NCI-H1436 treated with DMSO at 0.1 percent for 48 hours (cell line): ENCODE measurements around the gene SORCS2.

Source experiments
- DNase-seq: peaks from one replicate; lab custom pipeline; 2025; lab: John Stamatoyannopoulos, UW

The SORCS2 gene

DNA sequence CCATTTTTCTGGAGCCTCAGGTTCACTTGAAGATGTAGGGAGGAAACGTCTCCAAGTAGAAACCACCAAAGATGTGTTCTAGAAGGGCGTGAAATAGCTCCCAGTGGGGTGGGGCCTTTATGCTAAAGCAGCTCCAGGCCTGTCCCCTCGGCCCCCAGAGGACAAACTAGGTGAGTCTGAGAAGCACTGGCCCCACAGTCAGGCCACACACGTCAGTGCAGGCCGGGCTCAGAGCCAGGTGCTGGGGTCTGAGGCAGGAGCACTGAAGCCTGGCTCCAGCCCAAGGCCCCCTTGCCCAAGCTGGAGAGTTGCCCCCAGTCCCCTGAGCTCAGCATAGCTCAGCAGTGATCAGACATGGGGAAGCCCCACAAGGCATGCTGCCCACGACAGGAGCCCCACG lies 337.7 kb downstream of the SORCS2 start:
- no peak for DNase-seq

DNA sequence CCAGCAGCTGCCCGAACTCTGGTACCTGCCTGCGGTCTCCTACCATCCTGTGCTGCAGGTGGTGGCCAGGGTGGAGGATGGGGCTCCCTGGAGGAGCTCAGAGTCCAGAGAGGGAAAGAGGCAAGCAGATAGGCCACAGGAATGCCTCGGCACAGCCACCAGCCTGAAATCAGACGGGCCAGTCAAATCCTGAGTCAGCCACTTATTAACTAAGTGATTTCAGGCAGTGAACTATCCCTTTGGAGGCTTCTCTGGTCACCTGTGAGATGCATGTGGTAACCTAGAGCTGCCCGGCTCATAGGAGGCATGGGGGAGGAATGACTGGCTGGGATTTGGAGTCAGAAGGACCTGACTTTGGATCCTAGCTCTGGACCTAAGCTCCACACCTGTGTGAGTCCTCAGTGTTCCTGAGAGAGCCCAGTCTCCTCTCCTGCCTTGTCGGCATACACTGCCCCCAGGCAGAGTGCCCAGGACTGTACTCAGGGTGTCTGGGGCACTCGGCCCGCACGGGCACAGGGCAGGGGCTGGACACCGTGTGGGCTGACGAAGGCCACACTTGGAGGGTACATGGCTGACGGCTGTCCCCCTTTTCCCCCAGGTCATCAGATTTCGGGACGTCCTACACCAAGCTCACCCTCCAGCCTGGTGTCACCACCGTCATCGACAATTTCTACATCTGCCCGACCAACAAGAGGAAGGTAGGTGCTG lies 338.7 kb downstream of the SORCS2 start:
- no peak for DNase-seq

DNA sequence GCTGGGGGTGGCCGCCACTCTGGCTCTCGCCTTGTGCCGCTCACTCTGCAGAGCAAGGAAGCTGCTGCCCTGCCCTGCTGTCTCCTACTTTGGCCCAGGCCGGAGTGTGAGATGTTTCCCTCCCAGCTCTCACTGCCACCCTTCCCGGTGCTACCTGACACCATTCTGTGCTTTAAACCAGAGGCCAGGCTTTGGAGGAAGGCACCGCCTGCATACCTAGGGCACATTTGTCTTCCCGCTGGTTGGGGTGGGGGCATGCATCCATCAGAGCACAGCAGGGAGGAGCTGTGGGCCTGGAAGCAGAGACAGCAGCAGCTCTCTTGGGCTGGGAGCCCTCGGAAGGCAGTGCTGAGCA lies 339.3 kb downstream of the SORCS2 start:
- DNase-seq, result no peak

DNA sequence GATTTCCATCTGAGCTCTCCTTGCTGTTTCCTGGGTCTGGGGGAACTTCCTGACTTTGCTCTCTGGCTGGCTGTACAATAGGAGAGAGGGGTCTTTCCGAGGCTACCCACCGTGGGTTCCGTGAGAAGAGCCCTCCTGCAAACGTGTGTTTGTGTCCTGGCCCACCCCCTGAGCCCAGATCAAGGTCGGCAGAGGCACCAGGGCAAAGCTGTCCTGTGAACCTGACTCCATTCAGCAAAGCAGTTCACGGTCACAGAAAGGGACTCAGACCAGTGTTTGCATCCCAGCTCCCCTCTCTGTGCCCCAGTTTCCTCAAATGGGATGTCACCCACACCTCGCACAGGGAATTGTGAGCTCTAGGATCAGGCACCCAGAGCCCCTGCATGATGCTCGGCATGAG lies 339.7 kb downstream of the SORCS2 start:
- DNase-seq, result no peak

DNA sequence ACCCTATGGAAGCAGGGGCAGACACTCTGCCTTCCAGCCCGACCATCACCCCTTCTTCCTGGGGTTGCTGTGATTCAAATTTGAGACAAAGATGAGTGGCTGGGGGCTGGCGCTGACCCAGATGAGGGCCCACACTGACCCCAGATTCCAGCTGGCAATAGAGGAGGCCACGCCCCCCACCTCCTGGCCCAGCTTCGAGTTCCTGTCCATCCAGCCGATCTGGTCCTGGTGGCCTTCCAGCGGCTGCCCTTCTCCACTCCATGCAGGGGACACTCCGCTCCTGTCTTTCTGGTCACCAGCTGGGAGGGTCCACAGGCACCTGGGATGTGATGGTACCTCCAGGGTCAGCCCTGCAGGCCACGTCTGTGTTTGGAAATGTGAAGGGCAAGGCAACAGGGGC lies 340.9 kb downstream of the SORCS2 start:
- DNase-seq, result no peak

DNA sequence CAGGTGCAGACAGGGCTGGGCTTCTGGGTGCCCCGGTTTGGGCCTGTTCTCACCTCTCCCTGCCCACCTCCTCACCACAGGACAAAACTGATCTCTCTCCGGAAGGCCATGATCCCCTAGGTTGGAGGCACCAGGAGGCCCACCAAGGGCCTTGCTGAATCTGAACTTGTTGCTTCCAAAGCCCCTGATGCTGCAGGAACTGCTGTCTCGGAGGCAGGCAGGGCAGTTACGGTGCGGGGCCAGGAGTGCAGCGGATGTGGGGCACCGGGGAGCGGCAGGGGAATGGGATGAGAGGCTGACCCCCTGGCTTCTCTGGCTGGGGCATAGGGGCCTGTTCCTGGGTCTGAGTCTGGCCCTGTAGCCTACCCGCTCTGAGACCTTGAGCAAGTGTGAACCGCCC lies 342.8 kb downstream of the SORCS2 start:
- DNase-seq, result no peak

DNA sequence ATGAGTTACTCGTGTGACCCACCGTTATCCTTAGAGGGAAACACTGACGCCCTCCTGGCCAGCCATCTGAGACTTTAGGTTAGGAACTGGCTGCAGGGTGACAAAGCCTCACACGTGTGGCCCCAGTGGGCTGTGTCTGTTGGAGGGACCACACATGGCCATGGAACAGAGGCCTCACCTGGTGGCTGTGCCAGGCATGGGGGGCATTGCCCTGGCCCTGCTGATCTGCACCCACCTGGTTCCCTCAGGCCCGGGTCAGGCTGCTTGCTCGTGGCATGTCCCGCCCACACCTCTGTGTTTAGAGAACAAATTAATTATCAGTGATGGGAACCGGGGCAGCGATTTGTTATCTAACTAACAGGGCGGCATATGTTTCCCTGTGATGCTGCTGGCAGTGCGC lies 343.3 kb downstream of the SORCS2 start:
- no peak for DNase-seq

DNA sequence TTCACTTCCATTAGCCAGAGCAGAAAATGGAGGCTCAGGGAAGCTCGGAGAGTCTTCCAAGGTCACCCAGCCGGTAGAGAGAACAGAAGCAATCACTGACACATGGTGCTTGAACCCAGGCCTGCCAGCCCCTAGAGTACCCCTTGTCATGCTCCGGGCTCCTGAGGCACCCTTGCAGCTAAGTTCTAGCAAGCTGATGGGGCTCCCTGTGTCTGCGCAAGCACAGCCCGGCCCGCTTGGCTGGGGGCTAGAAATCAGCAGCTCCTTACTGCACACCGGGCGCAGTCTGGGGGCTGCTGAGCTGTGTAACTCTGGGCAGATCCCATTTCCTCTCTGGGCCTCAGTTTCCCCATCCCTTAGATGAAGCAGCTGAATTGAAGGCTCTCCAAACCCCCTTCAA lies 344.5 kb downstream of the SORCS2 start:
- no peak for DNase-seq

DNA sequence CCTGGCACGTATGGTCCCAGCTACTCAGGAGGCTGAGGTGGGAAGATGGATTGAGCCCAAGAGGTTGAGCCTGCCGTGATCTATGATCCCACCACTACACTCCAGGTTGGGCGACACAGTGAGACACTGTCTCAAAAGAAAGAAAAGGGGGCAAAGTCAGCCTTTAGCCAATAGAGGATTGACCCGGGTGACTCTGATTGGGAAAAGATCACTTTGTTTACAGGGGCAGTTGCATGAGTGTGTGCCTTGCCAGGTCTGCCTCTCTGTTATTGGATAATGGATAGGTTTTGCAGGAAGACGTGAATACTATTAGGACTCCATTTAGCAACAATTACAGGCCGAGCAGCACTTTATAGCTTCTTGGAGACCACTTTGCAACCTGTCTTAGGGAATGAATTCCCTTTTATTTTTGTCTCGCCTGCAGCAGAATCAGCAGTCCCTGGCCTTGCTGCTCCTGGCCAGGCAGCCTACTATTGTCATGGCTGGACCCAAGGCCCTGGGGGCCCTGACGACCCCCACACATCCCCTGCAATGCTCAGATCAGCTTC lies 345.6 kb downstream of the SORCS2 start:
- DNase-seq, result no peak

DNA sequence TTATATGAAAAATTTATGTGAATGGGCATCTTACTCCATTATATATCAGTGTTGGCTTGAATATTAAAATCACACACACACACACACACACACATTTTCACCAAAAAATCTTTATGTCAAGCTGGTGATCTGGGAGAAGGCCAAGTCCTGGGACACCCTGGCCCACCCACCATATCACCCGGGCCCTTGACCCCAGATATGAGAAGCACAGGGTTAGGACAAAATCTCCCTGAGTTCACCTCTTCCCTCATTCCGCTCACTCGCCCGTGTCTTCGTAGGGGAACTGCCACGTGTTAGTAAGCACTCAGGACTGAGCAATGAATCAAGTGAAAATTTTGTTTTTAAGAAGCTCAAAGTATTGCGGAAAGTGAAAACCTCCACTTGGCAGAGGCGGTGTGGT lies 346.2 kb downstream of the SORCS2 start:
- DNase-seq, result no peak

DNA sequence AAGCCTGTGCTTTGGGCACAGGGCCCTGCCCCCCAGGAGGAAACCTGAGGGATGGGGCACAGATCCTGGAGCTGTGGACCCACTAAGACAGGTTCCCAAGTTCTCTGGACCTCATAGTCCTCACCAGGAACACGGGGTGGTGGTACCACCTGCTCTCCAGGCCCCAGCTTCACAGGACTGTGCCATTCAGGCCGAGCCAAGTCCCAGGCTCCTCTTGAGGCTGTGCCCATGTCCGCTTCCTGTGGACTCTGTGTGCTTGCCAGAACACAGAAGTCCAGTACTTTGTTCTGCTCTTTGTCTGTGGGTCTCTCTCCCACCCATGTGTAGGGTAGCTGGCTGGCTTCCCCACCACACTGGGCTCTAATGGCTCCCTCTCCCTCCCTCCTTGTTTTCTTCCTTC lies 346.8 kb downstream of the SORCS2 start:
- DNase-seq, result no peak

DNA sequence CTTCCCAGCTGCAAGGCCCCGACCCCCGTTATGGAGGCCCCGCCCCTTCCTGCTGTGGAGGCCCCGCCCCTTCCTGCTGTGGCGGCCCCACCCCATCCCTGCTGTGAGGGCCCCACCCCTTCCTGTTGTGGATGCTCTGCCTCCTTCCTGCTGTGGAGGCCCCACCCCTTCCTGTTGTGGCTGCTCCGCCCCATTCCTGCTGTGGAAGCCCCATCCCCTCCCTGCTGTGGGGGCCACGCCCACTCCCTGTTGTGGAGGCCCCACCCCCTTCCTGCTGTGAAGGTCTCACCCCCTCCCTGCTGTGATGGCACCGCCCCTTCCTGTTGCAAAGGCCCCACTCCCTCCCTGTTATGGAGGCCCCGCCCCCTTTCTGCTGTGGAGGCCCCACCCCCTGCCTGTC lies 347.3 kb downstream of the SORCS2 start:
- no peak for DNase-seq

DNA sequence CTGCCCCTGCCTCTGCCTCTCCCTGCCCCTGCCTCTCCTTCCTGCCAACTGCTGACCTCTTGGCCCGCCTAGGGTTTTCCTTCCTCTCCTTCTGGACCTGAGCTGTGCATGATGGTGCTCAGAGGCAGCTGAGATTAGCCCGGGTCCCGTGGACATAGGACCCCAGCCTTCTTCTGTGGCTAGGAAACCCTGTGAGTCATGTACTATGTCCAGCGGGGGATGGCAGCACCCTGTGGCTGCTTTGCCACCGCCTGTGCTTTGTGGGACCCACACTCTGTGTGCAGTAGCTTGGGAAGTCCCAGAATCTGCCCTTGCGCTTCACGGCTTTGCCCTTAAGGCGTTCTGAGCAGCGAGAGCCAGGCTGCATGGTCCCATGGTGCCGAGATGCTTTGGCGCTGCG lies 347.9 kb downstream of the SORCS2 start:
- DNase-seq, result no peak

DNA sequence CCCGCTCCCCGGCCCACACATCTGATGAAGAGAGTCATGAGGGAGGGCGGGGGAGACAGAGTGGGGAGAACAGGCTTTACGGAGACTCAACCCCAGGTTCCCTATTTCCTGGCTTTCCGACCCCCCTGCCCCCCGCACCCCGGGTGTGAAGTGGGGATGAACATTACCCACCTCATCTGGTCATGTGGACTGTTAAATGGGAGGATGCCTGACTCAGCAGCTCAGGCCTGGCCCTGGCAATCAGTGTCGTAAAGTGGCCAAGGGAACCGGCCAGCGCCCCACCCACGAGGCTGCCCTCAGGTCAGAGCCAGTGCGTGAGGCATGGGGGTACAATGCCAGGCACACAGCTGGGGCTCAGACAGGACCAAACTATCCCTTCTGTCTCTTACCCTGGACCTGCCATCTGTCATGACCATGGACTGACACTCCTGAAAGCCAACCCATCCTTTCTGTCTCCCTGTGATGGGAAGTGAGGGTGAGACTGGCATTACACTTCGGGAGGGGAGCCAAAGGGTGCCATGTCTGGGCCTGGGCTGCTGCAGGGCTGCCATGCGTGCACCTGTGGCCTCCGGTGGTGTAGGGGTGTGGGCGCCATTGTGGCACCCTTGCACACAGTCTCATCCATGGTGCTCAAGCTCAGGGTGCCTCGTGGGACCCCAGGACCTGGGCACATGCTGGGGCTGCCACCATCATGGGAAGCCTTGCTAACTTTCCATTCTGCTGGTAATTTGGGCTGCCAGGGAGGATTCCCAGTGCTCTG lies 348.5 kb downstream of the SORCS2 start:
- no peak for DNase-seq

DNA sequence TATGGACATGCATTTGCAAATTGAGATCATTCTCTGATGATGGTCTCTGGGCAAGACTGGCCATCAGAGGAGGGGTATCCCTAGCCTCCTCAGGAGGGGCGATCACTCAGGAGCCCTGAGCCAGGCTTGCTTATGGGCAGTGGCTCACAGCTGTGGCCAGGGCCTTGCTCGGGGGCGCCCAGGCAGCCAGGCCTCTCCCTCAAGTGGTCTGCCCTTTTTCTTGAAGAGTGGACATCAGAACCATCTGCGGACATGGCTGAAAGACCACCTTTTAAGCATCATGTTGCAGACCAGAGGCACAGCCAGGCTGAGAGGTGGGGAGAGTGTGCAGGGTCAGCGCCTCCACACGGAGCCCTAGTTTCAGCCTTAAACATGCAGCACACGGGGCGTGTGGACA lies 349.1 kb downstream of the SORCS2 start:
- DNase-seq, result no peak

DNA sequence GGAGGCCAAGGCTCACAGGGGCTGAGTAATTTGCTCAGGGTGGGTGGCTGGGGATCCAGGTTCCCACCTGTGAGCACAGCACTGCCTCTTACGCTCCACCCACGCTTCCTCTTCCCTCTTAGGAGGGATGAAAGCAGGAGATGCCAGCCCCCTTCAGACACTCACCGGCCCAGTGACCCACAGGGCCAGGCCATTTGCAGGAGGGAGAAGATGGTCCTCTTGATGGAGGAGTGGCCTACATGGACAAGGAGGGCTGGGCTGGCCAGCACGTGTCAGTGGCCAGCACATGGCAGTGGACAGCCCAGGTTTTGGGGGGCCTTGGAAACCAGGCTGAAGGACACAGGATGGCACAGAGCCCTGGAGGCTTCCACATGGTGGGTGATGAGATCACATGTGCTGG lies 350.4 kb downstream of the SORCS2 start:
- no peak for DNase-seq

DNA sequence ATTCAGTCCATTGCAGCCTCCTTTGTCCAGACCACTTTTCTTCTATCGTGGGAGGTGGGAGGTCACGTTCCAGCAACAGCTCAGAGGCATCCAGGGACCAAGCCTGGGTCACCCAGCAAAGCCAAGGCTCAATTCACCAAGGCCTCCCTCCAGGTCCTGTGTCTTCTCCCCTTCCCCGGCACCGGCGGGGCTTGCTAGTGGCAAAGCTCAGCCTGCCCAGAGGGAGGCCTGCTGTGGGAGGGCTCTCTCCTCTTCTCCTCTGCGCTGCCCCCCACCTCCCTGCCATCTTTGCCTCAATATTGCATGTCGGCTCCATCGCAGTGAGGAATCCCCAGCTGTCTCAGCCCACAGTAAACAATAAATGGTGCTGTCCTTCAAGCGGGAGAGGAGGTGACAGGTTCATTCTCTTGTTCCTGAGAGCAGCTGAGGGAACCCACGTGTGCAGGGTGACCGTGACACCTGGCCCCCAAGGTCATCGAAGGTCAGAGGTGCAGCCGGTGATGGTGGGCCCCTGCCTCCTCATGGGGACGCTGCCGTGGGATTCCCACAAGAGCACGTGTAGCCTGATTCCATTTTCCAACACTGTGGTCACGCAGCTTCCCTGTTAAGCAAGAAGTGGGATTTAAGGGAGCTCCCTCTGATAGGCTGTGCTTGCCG lies 353.9 kb downstream of the SORCS2 start:
- no peak for DNase-seq

DNA sequence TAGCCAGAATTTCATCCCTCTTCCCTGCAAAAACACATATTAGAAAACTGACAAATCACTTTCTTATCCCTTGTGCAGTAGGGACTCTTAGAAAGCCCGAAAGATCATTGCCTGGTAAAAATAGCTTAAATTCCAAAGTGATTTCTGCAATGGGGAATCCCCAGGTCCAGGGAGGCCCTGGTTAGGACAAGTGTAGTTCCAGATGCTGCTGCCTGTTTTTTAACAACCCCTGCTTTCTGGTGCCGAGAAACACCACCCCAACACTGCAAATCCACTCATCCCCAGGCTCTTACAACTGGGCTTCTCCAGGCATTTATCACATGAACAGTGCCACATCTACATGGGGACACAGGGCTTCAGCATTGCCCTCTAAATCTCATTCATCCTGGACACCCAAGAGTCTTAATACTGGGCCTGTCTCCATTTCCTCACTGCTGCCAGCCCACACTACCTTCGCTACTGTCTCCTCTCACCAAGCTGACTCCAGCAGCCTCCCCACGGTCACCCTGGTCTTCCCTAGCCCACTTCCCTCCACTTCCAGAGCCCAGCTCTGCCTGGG lies 354.6 kb downstream of the SORCS2 start:
- DNase-seq, result no peak

DNA sequence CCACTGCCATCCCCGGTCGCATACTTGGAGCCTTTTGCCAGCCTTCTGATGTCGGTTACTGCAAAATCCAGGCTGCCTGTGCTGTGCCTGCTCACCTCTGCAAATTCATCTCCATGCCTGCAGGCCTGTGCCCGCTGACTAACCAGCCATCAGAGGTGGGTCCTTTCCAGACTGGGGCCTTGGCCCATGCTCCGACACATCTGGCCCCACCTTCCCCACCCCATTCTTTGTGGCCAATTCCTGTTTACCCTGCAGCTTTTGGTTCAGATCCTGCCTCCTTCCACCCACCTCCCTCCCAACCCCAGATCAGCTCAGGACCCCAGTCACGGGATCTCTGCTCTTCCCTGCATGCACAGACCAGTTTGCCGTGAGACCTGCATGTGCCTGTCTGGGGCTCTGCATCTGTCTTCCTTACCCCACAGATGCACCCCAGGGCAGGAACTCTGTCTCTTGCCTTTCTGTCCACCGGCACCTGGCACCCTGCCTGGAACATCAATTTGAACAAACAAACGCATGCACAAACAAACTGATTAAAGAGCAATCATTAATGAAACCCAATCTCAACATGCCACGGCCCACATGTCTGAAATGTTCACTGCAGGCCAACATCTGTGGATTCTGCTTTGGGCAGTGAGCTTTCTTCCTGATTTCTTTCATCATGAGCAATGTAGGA lies 355.2 kb downstream of the SORCS2 start:
- DNase-seq, result no peak

DNA sequence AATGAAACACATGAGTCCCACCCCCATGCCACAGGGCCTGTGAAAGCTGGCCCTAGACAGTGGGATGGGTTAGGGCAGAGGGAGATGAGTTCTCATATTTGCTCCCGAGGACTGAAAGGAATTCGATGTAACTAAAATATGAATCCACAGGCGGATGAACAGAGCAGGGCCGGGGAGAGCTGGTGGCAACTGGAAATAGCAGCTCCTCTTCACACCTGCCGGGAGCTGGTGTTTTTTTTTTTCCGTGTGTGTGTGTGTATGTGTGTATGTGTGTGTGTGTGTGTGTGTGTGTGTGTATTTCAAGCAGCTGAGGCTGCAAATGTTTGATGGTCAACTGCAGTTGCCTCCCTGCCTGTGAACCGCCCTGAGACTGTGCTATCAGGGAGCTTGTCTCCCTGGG lies 357.5 kb downstream of the SORCS2 start:
- DNase-seq, result no peak

DNA sequence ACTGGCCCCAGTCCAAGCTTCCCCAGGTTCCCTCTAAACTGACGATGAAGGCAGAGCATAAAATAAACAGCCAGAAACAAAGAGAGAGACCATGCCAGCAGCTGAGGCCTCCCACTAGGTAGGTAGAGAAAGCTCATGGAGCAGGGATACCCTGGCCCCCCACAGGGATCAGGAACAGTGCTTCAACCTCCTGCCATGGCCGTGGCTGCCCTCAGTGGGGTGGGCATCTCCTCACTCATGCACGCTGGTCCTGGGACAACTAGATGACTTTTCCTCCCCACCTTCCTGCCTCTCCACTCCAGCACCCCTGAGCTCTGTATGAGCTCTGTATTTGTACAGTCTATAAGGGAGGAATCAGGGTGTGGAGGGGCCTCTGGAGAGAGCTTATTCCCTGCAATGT lies 360.1 kb downstream of the SORCS2 start:
- DNase-seq, result no peak

DNA sequence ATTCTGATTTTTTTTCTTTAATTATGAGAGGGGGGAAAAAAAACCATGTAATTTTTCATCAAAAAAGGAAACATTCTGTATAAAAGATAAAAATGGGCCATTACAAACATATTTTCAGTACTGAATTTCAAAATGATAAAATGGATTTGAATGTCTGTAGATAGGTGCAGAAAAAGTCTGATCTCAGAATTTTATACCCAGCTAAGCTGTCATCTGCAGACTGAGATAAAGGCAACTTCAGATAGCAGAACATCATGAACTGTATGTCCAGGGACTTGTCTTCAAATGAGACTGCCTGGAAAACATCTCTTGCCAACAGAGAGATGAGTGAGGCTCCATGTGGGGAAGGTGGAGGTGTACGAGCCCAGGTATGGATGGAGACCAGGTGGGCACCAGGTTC lies 360.9 kb downstream of the SORCS2 start:
- DNase-seq, result no peak
